Common myeloid progenitor, CD34-positive (primary cell): ENCODE results near the gene CAPN15.
A peak's percentile ranks its signal among the peaks of the same experiment; 100 is the strongest.

Experiments
- CTCF ChIA-PET: fragments of 350-600 bp; sonication (Branson Sonifier 250); formaldehyde crosslinking; loops from one replicate; lab custom pipeline; 2021; ENCODE audit warnings: antibody characterized with exemption; lab: Charles Lee
- POLR2A ChIA-PET: fragments of 350-600 bp; sonication (Branson Sonifier 250); formaldehyde crosslinking; loops from one replicate; lab custom pipeline; 2021; ENCODE audit warnings: antibody characterized with exemption; lab: Charles Lee
- DNase-seq, 3 donors: peaks; one replicate each; pipeline versions ENCODE4 v3.0.0 to v3.0.0-alpha.2; 2013
- H3K27ac ChIP-seq, 2 experiments: 1 replicate in 1 of 2; 2 replicates in 1 of 2; pipeline ENCODE4 v1.7.0; 2013; ENCODE audit warnings: inconsistent platforms in 2 of 2, low read length in 2 of 2, mild to moderate bottlenecking in 2 of 2, low read depth in 1 of 2, moderate library complexity in 1 of 2; ENCODE audit not compliant: severe bottlenecking in 2 of 2, insufficient read depth in 1 of 2, poor library complexity in 1 of 2
- H3K27me3 ChIP-seq, 5 experiments: replicated peaks in 2 of 5; 1 replicate in 3 of 5; 2 replicates in 2 of 5; pipeline versions ENCODE4 v1.6.1 to v1.7.0; 2013; ENCODE audit warnings: low read length in 4 of 5, mild to moderate bottlenecking in 2 of 5, moderate library complexity in 2 of 5, inconsistent platforms in 1 of 5; ENCODE audit not compliant: insufficient read depth in 5 of 5, control insufficient read depth in 4 of 5
- H3K36me3 ChIP-seq, 4 experiments: 1 replicate in 2 of 4; 2 replicates in 2 of 4; pipeline versions ENCODE4 v1.6.1 to v1.7.0; 2013; ENCODE audit warnings: low read length in 3 of 4, control low read depth in 1 of 4, mild to moderate bottlenecking in 1 of 4; ENCODE audit not compliant: control insufficient read depth in 4 of 4, insufficient read depth in 4 of 4
- H3K4me1 ChIP-seq, 4 experiments: 1 replicate in 3 of 4; 2 replicates in 1 of 4; pipeline versions ENCODE4 v1.6.1 to v1.7.1; 2013; ENCODE audit warnings: low read length in 3 of 4, mild to moderate bottlenecking in 3 of 4, control low read depth in 1 of 4, inconsistent platforms in 1 of 4, moderate library complexity in 1 of 4; ENCODE audit not compliant: control insufficient read depth in 4 of 4, insufficient read depth in 4 of 4; ENCODE audit errors: control extremely low read depth in 1 of 4
- H3K4me3 ChIP-seq, 7 experiments: 1 replicate in 4 of 7; 2 replicates in 3 of 7; pipeline versions ENCODE4 v1.5.1 to v1.7.0; 2013; ENCODE audit warnings: mild to moderate bottlenecking in 7 of 7, low read length in 6 of 7, moderate library complexity in 6 of 7, inconsistent platforms in 2 of 7, low read depth in 2 of 7, control low read depth in 1 of 7; ENCODE audit not compliant: insufficient read depth in 4 of 7, control insufficient read depth in 1 of 7; ENCODE audit errors: extremely low read depth in 1 of 7
- H3K9me3 ChIP-seq, 5 experiments: 1 replicate in 4 of 5; 2 replicates in 1 of 5; pipeline versions ENCODE4 v1.6.1 to v1.7.1; 2013; ENCODE audit warnings: low read length in 4 of 5, mild to moderate bottlenecking in 2 of 5, inconsistent platforms in 1 of 5, low read depth in 1 of 5, moderate library complexity in 1 of 5; ENCODE audit not compliant: control insufficient read depth in 4 of 5, insufficient read depth in 2 of 5; ENCODE audit errors: control extremely low read depth in 1 of 5
- WGBS: methylation state at CpG from one replicate; pipeline ENCODE4 v1.1.5; 2013; ENCODE audit not compliant: insufficient coverage; 5-methylcytosine and 5-hydroxymethylcytosine counted together

The CAPN15 gene

DNA sequence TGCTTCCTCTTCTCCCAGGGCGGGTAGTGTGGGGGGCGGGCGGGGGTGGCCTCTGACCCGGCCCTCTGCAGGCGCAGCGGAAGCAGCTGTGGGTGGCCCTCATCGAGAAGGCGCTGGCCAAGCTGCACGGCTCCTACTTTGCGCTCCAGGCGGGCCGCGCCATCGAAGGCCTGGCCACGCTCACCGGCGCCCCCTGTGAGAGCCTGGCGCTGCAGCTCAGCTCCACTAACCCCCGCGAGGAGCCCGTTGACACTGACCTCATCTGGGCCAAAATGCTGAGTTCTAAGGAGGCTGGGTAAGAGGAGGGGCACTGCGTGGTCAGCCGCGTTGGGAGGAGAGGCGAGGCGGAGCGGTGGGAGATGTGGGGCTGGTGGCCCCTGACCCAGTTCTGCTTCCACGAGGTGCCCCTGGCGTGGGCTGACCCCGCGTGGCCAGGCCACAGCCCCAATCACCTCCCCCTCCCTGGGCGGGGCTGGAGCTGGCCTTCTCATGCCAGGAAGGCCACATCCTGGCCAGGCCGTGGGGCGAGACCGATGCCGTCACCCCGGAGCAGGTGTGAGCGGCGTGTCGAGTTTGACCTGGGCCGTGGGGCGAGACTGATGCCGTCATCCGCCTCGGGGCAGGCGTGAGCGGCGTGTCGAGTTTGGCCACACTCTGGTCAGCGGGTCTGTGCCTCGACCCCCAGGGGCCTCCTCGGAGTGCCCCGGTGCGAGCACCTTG is 22.2 kb downstream of the CAPN15 start:
- 98% methylated on average over 49 of the region's 54 CpGs for WGBS
- DNase-seq: peak in 2 of 3 donors; percentile 28 to 32
- POLR2A ChIA-PET: no interaction called here
- Histone ChIP-seq H3K27ac (no peak overlapping the region), H3K36me3 (peaks cover 5 to 59% (median 30%) of the 10 kb centered on the region in 4 experiments), H3K4me1 (peaks cover 0 to 2% (median 0%) of the 10 kb centered on the region in 4 experiments), H3K9me3 (no peaks in the 10 kb centered on the region), H3K27me3 (no peaks in the 10 kb centered on the region), H3K4me3 (no peak overlapping the region)
- CTCF ChIA-PET: no interaction called here

DNA sequence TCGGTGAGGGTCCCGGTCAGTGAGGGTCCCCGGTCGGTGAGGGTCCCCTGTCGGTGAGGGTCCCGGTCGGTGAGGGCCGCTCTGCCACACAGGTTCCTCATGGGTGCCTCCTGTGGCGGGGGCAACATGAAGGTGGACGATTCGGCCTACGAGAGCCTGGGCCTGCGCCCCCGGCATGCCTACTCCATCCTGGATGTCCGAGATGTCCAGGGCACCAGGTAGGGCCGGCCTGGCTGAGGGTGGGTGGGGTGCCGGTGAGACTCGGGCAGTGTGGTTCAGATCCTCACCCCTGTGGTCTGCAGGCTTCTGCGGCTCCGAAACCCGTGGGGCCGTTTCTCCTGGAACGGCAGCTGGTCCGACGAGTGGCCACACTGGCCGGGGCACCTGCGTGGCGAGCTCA is 23.7 kb downstream of the CAPN15 start:
- no peak overlapping the region for H3K27ac ChIP-seq
- no peak overlapping the region for H3K4me3 ChIP-seq
- H3K4me1 ChIP-seq: peaks cover 0 to 2% (median 0%) of the 10 kb centered on the region in 4 experiments
- peaks cover 5 to 54% (median 30%) of the 10 kb centered on the region in 4 experiments for H3K36me3 ChIP-seq
- DNase-seq: no peak
- 91% methylated on average over 25 of the region's 28 CpGs for WGBS
- ChIA-PET POLR2A (no interaction called here), CTCF (no interaction called here)
- no peaks in the 10 kb centered on the region for H3K27me3 ChIP-seq
- H3K9me3 ChIP-seq: no peaks in the 10 kb centered on the region

- DNase-seq: no peak
- Histone ChIP-seq H3K27ac (no peak overlapping the region), H3K27me3 (no peaks in the 10 kb centered on the region), H3K4me1 (peaks cover 0 to under 1% (median 0%) of the 10 kb centered on the region in 4 experiments), H3K9me3 (no peaks in the 10 kb centered on the region), H3K36me3 (peaks cover 5 to 50% (median 28%) of the 10 kb centered on the region in 4 experiments), H3K4me3 (no peak overlapping the region)
- WGBS: 97% methylated on average over 35 of the region's 35 CpGs
- CTCF ChIA-PET: no interaction called here
- POLR2A ChIA-PET: no interaction called here
Observed at GRCh38 chr16:552171-552570, 24.7 kb downstream of the CAPN15 start.

DNA sequence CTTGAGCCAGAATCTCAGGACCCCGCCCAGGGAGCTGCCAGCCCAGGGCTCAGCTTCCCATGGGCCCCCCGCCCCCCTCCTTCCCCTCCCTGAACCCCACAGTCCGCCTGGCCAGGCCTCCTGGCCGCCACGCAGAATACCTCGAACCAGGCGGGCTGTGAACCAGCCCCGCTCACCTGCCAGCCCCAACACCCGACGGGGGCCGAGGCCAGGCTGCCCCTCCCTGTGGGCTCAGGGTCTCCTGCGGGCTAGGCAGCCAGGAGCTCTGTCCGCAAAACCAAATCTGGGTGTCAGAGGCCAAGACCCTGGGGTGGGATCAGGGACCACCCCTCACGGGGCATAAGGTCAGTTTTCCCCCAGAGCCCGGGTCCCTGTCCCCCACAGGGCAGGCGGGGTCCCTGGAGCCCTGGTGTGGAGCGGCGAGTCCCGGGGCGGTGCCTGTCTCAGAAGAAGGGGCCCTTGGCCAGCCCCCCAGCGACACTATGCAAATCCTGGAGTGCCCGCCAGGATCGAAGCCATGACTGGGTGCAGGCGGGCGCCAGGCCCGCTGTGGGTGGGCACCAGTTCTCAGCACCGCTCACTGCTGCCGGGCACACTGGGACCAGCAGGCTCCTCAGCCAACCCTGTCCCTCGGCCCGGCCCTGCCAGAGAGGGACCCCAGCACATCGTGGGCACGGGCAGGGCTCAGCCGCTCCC is 26.2 kb downstream of the CAPN15 start:
- no peaks in the 10 kb centered on the region for H3K9me3 ChIP-seq
- peaks cover 0 to 16% (median 12%) of the 10 kb centered on the region in 4 experiments for H3K4me1 ChIP-seq
- WGBS: 94% methylated on average over 30 of the region's 33 CpGs
- no peak overlapping the region for H3K4me3 ChIP-seq
- POLR2A ChIA-PET: no interaction called here
- CTCF ChIA-PET: interaction anchor here (1.3 kb wide), 1 partner anchor 22 kb away, joined by 3 read pairs; no protein-coding TSS in a partner anchor
- H3K36me3 ChIP-seq: peaks cover 1 to 38% (median 20%) of the 10 kb centered on the region in 4 experiments
- H3K27ac ChIP-seq: no peak overlapping the region
- no peak for DNase-seq
- peaks cover 0 to 6% (median 0%) of the 10 kb centered on the region in 5 experiments for H3K27me3 ChIP-seq

- H3K27me3 ChIP-seq: peaks cover 0 to 11% (median 0%) of the 10 kb centered on the region in 5 experiments
- H3K4me1 ChIP-seq: peaks cover 0 to 16% (median 15%) of the 10 kb centered on the region in 4 experiments
- WGBS: 92% methylated on average over 7 of the region's 11 CpGs
- DNase-seq: no peak
- H3K36me3 ChIP-seq: peaks cover 0 to 35% (median 17%) of the 10 kb centered on the region in 4 experiments
- ChIA-PET CTCF (interaction anchor here (1.3 kb wide), 1 partner anchor 21 kb away, joined by 3 read pairs; no protein-coding TSS in a partner anchor), POLR2A (no interaction called here)
- no peak overlapping the region for H3K27ac ChIP-seq
- H3K4me3 ChIP-seq: no peak overlapping the region
- H3K9me3 ChIP-seq: no peaks in the 10 kb centered on the region
Observed at GRCh38 chr16:554297-554621, 26.7 kb downstream of the CAPN15 start.

- POLR2A ChIA-PET: no interaction called here
- Histone ChIP-seq H3K27me3 (peaks cover 0 to 17% (median 2%) of the 10 kb centered on the region in 5 experiments), H3K4me1 (peaks cover 0 to 21% (median 15%) of the 10 kb centered on the region in 4 experiments), H3K36me3 (peaks cover 0 to 32% (median 14%) of the 10 kb centered on the region in 4 experiments), H3K4me3 (no peak overlapping the region), H3K27ac (no peak overlapping the region), H3K9me3 (no peaks in the 10 kb centered on the region)
- no peak for DNase-seq
- WGBS: 94% methylated on average over 53 of the region's 54 CpGs
- CTCF ChIA-PET: interaction anchor here (1.3 kb wide), 1 partner anchor 20 kb away, joined by 3 read pairs; no protein-coding TSS in a partner anchor
Observed at GRCh38 chr16:554640-555365, 27.3 kb downstream of the CAPN15 start.
